Activated CD4-positive, alpha-beta T cell treated with anti-CD3 and anti-CD28 coated beads for 36 hours (primary cell): ENCODE data around the gene CAMK2A. TPM values are rescaled to one million over a fixed set of nuclear protein-coding genes. Genes with fewer than 3 reads are reported as not detected.

Experiments used
- ATAC-seq: fragments of 200-7000 bp; cut with Tn5 transposase; one replicate; pipeline ENCODE4 v1.10.0; 2021; ENCODE audit warnings: mild to moderate bottlenecking, moderate library complexity
- CTCF ChIA-PET: fragments of 350-600 bp; sonication (Branson Sonifier 250); formaldehyde crosslinking; loops from one replicate; lab custom pipeline; 2021; ENCODE audit warnings: antibody characterized with exemption; lab: Charles Lee
- POLR2A ChIA-PET: fragments of 350-600 bp; sonication (Branson Sonifier 250); formaldehyde crosslinking; loops from one replicate; lab custom pipeline; 2021; ENCODE audit warnings: antibody characterized with exemption, inconsistent platforms; lab: Charles Lee
- DNase-seq: peaks from one replicate; pipeline ENCODE4 v3.0.0-alpha.2; 2020
- H3K27ac Mint-ChIP-seq: one replicate; pipeline ENCODE4 v1.8.0; 2021; ENCODE audit warnings: mixed read lengths
- H3K27me3 Mint-ChIP-seq: one replicate; pipeline ENCODE4 v1.8.0; 2021; ENCODE audit warnings: mixed read lengths
- H3K36me3 Mint-ChIP-seq: one replicate; pipeline ENCODE4 v1.8.0; 2021; ENCODE audit warnings: low read depth, mixed read lengths
- H3K4me1 Mint-ChIP-seq: one replicate; pipeline ENCODE4 v1.8.0; 2021; ENCODE audit warnings: mixed read lengths
- H3K4me3 Mint-ChIP-seq: one replicate; pipeline ENCODE4 v1.8.0; 2021; ENCODE audit warnings: mild to moderate bottlenecking, moderate library complexity, mixed read lengths
- H3K9me3 Mint-ChIP-seq: one replicate; pipeline ENCODE4 v1.8.0; 2021; ENCODE audit warnings: low read depth, mixed read lengths
- intact Hi-C, 2 experiments: fragments of 100-400 bp; cut with DNase I in 1 of 2; cut with micrococcal nuclease in 1 of 2; formaldehyde crosslinking; loops; one replicate each; pipeline versions ENCODE4 v1.14.2 to v1.15.1; 2022 to 2024; cut with DNase I, micrococcal nuclease
- total RNA-seq, 2 experiments: library from RNA; stranded (reverse); gene quantifications; one replicate each; pipeline ENCODE4 v1.2.3, GENCODE V29; 2021

The CAMK2A gene
- total RNA-seq, 2 experiments from 2014 or later, result not detected

DNA sequence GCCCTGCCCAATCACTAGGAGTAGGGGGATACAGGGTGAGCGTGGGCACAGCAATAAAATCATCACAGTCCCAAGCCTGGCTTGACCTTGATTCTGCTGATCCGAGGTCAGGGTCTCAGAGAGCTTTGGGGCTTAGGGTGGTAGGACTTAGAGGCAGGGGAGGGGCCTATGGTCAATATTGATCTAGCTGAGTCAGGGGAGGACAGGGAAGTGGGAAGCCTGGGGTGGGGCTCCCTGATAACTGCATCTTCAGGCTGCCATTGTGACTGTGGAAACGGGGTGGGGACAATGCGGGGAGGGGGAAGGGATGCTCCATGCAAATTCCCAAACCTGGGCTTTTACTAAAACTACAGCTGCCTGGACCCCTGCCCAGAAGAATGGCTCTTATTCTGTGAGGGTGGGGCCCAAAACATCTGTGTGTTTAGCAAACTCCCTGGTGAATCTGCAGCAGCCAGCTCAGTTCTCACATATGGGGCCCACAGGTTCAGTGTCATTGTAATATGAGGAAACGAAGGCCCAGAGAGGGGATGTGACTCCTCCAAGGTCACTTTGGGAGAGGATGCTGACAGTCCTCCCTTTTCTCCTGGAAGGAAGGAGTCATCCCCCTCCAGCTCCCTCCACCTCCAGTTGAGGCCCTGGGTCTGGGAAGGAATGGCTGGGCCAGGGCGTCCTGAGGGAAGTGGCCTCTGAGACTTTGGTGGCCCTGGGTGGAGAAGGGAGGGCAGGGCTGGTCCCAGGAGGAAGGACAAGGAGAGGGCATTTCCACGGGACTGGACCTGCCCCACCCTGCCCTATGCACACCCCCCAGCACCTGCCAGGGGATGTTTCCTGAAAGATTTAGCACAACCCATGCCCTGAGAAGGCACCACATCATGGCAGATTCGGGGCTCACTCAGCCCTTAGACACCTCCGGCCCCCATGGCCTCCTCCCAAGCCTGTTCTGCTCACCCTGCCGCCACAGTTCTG is 73.3 kb downstream of the CAMK2A start:
- Mint-ChIP-seq H3K4me1 (no peaks in the 10 kb centered on the region), H3K36me3 (no peaks in the 10 kb centered on the region), H3K9me3 (no peaks in the 10 kb centered on the region), H3K27ac (no peak overlapping the region), H3K4me3 (no peak overlapping the region), H3K27me3 (peaks cover 3% of the 10 kb centered on the region)
- no peak for DNase-seq
- intact Hi-C loops, result loop anchor here (5.0 kb wide), 1 partner anchor 214 kb away; the partner anchor contains the start of genes HMGXB3 (in 2 of the 2) and TIGD6 (in 2 of the 2)
- no peak for ATAC-seq
- POLR2A ChIA-PET, result no interaction called here
- CTCF ChIA-PET, result interaction anchor here (0.5 to 0.9 kb wide), 5 partner anchors 11 to 220 kb away, joined by 3 to 4 read pairs (median 3); no protein-coding TSS in a partner anchor

DNA sequence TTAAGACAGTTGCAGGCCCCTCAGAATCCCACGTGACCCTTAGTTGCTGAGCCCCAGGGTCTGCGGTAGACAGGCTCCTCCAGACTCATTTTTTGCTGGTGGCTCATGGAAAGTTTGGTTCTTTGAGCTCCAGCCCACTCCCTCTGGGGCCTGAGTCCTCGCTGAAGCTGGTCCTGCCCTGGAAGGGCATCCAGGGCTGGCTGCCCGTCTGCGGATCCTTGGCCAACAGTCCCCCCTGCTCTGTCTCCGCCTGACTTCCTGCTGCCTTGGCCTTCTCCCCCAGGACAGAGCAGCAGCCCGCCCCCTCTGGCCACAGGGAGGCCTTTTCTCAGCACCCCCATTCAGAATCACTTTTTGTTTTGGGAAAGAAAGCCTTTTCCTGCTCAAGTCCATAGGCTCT is 75.3 kb downstream of the CAMK2A start:
- Mint-ChIP-seq H3K4me1 (peaks cover 1% of the 10 kb centered on the region), H3K9me3 (no peaks in the 10 kb centered on the region), H3K27ac (no peak overlapping the region), H3K4me3 (no peak overlapping the region), H3K27me3 (peaks cover 4% of the 10 kb centered on the region), H3K36me3 (no peaks in the 10 kb centered on the region)
- intact Hi-C loops, result no loop called here
- ATAC-seq, result no peak
- ChIA-PET POLR2A (no interaction called here), CTCF (interaction anchor here (0.6 to 0.8 kb wide), 3 partner anchors 298 to 392 kb away, joined by 3 read pairs; no protein-coding TSS in a partner anchor)
- no peak for DNase-seq

DNA sequence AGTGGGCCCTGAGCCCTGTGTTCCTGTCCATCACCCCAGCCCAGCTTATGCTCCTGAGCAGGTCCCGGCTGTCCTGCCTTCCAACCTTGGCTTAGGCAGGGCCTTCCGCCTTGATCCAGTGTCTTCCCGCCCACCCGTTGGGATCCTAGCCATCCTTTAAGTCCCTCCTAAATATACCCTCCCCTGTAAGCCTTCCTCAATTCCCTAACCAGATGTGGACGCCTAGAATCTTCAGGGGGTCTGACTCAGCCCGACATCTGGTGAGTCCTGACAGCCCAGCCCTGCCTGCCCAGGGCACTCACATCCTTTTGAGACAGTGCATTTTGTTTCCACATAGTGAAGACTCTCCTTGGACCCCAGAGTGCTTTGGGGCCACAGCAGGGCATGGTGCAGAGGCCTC is 76.0 kb downstream of the CAMK2A start:
- DNase-seq, result no peak
- no peaks in the 10 kb centered on the region for H3K36me3 Mint-ChIP-seq
- H3K4me3 Mint-ChIP-seq, result no peak overlapping the region
- intact Hi-C loops, result no loop called here
- H3K27ac Mint-ChIP-seq, result no peak overlapping the region
- H3K9me3 Mint-ChIP-seq, result no peaks in the 10 kb centered on the region
- ATAC-seq, result no peak
- ChIA-PET CTCF (no interaction called here), POLR2A (no interaction called here)
- peaks cover 5% of the 10 kb centered on the region for H3K27me3 Mint-ChIP-seq
- peaks cover 8% of the 10 kb centered on the region for H3K4me1 Mint-ChIP-seq

DNA sequence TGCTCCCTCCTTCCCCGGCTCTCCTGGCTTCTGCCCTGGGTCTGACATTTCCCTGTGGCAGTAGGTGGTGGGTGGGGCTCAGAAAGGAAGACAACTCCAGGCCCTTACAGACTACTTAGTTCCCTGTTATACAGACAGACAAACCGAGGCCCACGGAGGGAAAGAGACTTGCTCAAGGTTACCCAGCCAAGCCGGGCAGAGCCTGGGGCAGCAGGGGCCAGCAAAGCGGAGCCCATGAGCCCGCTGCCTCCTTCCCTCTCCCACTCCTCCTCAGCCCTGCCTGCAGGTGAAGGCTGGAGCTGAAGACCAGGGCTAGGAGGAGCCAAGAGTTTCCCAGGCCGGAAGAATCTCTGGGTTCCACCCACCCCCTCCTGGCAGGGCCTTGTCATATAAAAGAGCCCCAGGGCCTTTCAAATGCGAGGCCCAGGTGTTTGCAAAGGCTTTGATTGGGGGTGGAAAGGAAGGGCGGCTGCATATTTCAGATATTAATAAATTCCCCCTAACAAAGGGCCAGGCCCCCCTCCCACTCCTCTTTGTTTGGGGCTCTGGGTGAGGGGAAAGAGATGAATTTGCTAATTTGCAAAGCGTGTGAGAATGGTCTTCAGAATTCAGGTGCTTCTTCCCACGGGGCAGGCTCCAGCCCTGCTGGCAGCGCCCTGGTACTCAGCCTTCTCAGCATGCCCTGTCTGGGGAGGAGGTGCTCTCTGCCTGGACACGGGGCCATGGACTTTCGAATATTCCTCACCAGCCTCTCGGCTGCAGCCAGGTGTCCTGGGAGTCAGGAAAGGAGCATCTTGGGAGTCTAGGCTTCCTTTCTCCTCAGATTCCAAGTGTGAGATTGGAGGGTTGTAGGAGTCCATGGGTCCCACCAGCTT is 78.2 kb downstream of the CAMK2A start:
- ATAC-seq (no peak), DNase-seq (no peak)
- Mint-ChIP-seq H3K4me3 (no peak overlapping the region), H3K27me3 (peaks cover 10% of the 10 kb centered on the region), H3K9me3 (no peaks in the 10 kb centered on the region), H3K27ac (no peak overlapping the region), H3K4me1 (peaks cover 8% of the 10 kb centered on the region), H3K36me3 (no peaks in the 10 kb centered on the region)
- ChIA-PET POLR2A (no interaction called here), CTCF (no interaction called here)
- intact Hi-C loops, result no loop called here

DNA sequence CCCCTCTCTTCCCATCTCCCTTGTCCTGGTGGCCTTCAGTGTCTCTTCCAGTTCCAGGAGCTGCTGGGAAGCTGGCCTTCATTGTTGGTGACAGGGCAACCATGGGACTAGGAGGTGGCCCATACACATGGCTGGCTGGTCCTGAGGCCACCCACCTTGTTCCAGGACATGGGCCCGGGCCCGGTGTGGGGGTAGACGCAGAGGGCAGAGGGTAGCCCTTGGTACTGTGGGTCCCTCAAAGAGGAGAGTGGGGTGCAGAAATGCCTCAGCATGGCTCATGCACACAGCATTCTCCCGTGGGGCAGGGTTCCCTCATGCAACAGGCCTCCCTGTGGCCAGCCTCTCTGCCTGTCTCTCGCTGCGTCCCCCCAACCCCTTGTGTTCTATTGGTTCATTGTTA is 78.9 kb downstream of the CAMK2A start:
- peaks cover 10% of the 10 kb centered on the region for H3K27me3 Mint-ChIP-seq
- ChIA-PET POLR2A (no interaction called here), CTCF (interaction anchor here (1.5 kb wide), 1 partner anchor 29 kb away, joined by 3 read pairs; no protein-coding TSS in a partner anchor)
- intact Hi-C loops, result no loop called here
- DNase-seq (no peak), ATAC-seq (no peak)
- peaks cover 8% of the 10 kb centered on the region for H3K4me1 Mint-ChIP-seq
- H3K36me3 Mint-ChIP-seq, result no peaks in the 10 kb centered on the region
- no peak overlapping the region for H3K4me3 Mint-ChIP-seq
- no peak overlapping the region for H3K27ac Mint-ChIP-seq
- H3K9me3 Mint-ChIP-seq, result no peaks in the 10 kb centered on the region

DNA sequence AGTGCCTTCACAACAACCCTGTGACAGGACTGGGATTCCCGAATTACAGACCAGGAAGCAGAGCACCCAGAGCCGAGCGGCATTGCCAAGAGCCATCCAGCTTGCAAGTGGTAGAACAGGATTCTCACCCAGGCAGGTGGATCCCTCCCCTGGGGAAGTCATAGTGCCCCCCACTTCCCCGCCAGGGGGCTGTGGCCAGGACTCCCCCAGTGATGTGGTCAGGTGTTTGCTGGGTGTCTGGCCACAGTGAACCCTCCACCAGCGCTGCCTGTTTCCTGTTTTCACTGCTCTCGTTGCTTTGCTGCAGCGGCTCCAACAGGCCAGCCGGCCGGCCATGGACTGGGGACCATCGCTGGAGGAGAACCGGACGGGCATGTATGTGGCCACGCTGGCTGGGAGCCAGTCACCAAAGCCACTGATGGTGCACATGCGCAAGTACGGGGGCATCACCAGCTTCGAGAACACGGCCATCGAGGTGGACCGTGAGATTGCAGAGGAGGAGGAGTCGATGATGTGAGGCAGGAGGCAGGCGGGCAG is 80.4 kb downstream of the CAMK2A start:
- CTCF ChIA-PET, result interaction anchor here (1.2 to 1.5 kb wide), 3 partner anchors 10 to 381 kb away, joined by 3 to 4 read pairs (median 3); no protein-coding TSS in a partner anchor

DNA sequence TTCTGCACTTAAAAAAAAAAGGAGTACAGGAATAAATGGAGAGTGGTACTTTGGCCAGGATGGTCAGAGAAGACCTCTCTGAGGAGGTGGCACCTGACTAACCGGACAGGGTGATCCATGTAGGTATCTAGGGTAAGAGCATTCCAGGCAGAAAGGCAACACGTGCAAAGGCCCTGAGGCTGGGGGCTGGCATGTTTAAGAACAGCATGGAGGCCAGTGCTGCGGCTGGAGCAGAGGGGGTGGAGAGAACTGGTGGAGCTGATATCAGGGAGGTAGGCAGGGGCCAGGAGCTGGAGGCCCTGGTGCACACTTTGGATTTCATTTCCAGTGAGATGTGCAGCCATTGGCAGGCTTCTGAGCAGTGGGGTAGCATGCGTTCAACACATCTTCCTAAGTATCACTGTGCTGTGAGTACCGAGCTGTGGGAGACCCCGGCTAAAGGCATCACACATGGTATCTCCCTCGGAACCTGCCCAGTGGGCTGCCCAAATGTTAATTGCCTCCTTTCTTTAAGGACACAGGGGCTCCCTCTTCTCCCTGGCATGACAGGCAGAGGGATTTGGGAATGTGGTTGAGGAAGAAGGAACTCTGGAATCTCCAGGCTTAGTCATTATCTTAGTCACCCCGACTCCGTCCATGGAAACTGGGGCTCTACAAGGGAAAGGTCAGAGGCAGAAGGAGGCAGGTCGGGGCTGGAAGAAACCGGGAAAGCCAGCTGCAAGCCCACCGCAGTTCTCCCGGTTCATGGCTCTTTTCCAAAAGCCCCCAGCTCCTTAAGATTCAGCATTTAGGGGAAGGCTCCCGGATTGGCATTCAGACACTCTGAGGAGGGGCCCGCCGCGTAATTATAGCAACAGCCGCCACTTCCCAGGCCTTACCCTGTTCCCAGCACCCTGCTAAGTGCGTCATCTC is 81.1 kb downstream of the CAMK2A start:
- intact Hi-C loops, result no loop called here
- H3K4me1 Mint-ChIP-seq, result peaks cover 8% of the 10 kb centered on the region
- CTCF ChIA-PET, result interaction anchor here (0.6 to 1.3 kb wide), 4 partner anchors 11 to 381 kb away, joined by 3 to 4 read pairs (median 3); partner anchors contain the start of gene ARSI

More for the DNA sequence above, 80.4 kb downstream of the CAMK2A start:
- Mint-ChIP-seq H3K4me1 (peaks cover 8% of the 10 kb centered on the region), H3K36me3 (no peaks in the 10 kb centered on the region), H3K9me3 (no peaks in the 10 kb centered on the region), H3K27me3 (peaks cover 10% of the 10 kb centered on the region), H3K27ac (no peak overlapping the region), H3K4me3 (no peak overlapping the region)
- POLR2A ChIA-PET, result no interaction called here
- intact Hi-C loops, result no loop called here
- ATAC-seq, result peak; percentile 51
- peak; percentile 12 for DNase-seq

DNA sequence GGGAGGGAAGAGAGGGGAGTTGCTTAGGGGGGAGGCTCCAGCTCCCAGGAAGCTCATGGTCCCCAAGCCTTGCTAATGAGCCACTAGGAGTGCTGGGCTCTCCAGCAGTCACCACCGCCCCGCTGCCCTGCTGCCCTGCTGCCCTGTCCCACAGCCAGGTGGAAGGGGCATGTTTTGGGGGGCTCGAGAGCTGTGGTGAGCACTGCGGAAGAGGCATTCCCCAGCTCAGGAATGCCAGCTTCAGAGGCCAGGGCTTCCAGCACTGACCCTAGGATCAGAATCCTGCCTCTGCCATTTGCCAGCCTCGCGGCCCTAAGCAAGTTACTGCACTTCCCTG is 82.8 kb downstream of the CAMK2A start:
- CTCF ChIA-PET, result interaction anchor here (2.2 kb wide), 1 partner anchor 12 kb away, joined by 8 read pairs; no protein-coding TSS in a partner anchor
- peaks cover 8% of the 10 kb centered on the region for H3K4me1 Mint-ChIP-seq
- DNase-seq (no peak), ATAC-seq (no peak)
- intact Hi-C loops, result no loop called here
- H3K9me3 Mint-ChIP-seq, result no peaks in the 10 kb centered on the region
- no peaks in the 10 kb centered on the region for H3K36me3 Mint-ChIP-seq
- no peak overlapping the region for H3K4me3 Mint-ChIP-seq
- peaks cover 10% of the 10 kb centered on the region for H3K27me3 Mint-ChIP-seq
- POLR2A ChIA-PET, result no interaction called here
- no peak overlapping the region for H3K27ac Mint-ChIP-seq

More for the DNA sequence above, 81.1 kb downstream of the CAMK2A start:
- Mint-ChIP-seq H3K9me3 (no peaks in the 10 kb centered on the region), H3K36me3 (no peaks in the 10 kb centered on the region), H3K27me3 (peaks cover 10% of the 10 kb centered on the region), H3K27ac (no peak overlapping the region), H3K4me3 (no peak overlapping the region)
- POLR2A ChIA-PET, result no interaction called here
- ATAC-seq, result no peak
- no peak for DNase-seq

DNA sequence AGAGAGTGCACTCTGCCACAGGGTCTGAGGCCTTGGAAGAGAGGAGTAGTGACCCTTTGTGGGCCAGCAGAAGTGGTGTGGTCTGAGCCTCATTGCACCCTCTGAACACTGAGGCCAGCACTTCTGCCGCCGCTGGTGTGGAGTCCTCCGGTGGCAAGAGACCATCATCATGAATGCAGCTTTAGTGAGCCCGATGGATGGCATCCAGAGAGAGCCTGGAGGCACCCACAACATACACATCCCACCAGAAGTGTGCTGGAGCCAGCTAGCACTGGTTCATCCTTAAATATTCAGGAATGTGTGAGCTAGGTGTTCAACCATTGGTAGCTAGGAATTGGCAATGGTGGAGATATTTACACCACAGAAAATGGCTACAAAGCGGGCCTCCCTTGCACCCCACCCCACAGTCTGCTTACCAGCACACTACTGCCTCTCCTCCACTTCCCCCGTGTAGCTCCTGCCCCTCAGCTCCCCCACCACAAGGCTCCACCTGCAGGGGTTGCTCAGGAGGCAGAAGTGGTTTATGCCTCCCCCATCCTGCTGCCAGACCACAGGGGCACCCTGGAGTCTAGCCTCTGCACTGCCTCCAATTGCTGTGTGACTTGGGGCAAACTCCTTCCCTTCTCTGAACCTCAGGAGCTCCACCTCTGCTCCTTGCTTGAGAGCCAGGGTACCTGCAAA is 83.3 kb downstream of the CAMK2A start:
- H3K27me3 Mint-ChIP-seq, result peaks cover 10% of the 10 kb centered on the region
- DNase-seq (no peak), ATAC-seq (no peak)
- ChIA-PET POLR2A (no interaction called here), CTCF (interaction anchor here (2.2 kb wide), 1 partner anchor 12 kb away, joined by 8 read pairs; no protein-coding TSS in a partner anchor)
- intact Hi-C loops, result no loop called here
- H3K27ac Mint-ChIP-seq, result no peak overlapping the region
- peaks cover 8% of the 10 kb centered on the region for H3K4me1 Mint-ChIP-seq
- no peaks in the 10 kb centered on the region for H3K9me3 Mint-ChIP-seq
- no peaks in the 10 kb centered on the region for H3K36me3 Mint-ChIP-seq
- H3K4me3 Mint-ChIP-seq, result no peak overlapping the region

DNA sequence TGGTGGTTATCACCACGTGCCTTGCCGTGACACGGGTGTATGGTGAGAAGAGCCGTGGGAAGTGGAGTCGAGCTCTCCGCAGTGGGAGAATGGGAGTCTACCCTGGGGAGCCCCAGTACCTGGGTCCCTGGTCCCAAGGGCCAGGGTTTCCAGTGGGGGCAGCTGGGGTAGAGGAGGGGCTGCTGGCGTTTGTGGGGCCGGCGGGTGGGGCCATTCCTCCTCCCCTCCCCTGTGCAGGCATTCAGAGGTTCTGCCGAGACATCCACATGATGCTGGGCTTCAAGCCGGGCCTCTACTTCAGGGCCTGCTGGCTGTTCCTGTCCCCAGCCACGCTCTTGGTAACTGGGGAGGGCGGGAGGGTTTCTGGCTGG is 85.0 kb downstream of the CAMK2A start:
- peaks cover 10% of the 10 kb centered on the region for H3K27me3 Mint-ChIP-seq
- H3K4me3 Mint-ChIP-seq, result no peak overlapping the region
- H3K27ac Mint-ChIP-seq, result no peak overlapping the region
- H3K4me1 Mint-ChIP-seq, result peaks cover 8% of the 10 kb centered on the region
- intact Hi-C loops, result no loop called here
- H3K36me3 Mint-ChIP-seq, result no peaks in the 10 kb centered on the region
- DNase-seq (no peak), ATAC-seq (no peak)
- no peaks in the 10 kb centered on the region for H3K9me3 Mint-ChIP-seq
- ChIA-PET POLR2A (no interaction called here), CTCF (no interaction called here)
